Lung microvascular endothelial cell (primary cell): ENCODE results near the gene PCGF3. TPM values are rescaled to one million over a fixed set of nuclear protein-coding genes. Genes with fewer than 3 reads are reported as not detected.

Experiments
- DNase-seq, 2 donors: peaks; one replicate each; pipeline versions ENCODE4 v3.0.0 to v3.0.0-alpha.2; 2010; ENCODE audit warnings: low read depth in 2 of 2
- total RNA-seq: library from RNA; depleted of rRNA; stranded (reverse); fragments of >200 nt; gene quantifications from 2 replicates; pipeline ENCODE4 v1.2.1, GENCODE V29; 2014

The PCGF3 gene
- total RNA-seq, 1 donor from 2014 or later, result 47.8 TPM

DNA sequence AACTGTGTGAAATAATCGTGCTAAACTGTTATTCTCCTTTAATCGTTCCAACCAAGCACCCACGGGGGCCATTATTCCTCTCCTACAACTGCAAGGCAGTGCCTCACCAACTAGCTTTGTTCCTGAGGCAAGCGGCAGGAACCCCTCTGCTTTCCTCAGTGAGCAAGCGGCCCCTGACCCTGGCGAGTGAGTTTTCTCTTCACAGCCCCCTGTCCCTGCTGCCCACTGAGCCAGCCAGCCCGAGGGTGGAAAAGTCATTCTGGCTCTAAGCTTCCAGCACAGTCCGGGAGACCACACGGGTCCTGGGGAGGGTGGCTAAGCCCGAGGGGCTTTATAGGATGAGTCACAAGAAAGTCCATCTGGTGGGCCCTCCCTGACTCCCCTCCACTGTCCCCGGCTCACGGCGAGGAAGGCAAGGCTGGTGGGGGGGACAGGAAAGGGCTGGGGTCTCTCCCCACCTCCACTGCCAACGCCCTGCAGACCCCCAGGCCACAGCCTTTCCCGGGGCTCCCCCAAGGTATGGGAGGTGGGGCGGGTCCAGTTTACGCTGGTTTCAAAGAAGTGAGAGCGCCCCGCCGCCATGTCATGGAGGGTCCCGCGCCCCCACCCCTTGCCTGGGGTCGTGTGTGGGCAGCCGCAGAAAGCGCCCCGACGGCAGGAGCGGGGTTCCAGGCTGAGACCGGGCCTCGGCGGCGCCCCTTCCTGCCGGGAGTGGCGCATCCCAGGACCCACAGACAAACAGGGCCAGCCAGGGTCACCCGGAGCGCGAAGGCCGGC lies 75.3 kb downstream of the PCGF3 start:
- DNase-seq, result peak; percentile 29 to 33

DNA sequence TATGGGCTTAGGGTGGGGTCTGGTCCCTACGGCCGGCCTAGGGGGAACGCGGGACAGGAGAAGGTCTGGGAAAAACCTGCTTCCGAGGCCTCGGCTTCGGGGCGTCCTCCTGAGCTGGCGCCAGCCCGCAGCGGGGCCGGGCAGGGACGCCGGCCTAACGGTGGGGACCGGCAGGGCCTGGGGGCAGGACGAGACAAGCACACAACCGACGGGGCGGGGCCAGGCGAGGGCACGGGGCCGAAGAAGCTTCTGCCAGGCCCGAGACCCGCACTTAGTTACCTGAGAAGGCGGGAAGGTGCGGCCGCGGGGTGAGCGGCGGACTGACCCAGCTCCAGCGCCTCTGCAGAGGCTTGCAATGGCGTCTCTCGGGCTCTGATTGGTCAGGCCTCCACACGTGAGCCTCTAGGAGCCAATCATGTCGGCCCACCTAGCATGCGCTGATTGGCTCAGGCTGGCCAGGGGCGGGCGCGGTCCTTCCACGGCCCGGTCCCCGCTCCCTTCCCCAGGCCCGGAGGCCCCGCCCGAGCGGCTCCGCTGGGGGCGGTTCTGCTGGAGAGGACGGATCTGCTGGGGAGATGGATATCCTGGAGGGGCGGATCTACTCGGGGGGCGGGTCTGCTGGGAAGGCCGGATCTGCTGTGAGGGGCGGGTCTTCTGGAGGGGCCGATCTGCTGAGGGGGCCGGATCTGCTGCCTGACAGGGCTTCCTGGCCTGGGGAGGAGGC lies 76.0 kb downstream of the PCGF3 start:
- DNase-seq, result peak; percentile 99

DNA sequence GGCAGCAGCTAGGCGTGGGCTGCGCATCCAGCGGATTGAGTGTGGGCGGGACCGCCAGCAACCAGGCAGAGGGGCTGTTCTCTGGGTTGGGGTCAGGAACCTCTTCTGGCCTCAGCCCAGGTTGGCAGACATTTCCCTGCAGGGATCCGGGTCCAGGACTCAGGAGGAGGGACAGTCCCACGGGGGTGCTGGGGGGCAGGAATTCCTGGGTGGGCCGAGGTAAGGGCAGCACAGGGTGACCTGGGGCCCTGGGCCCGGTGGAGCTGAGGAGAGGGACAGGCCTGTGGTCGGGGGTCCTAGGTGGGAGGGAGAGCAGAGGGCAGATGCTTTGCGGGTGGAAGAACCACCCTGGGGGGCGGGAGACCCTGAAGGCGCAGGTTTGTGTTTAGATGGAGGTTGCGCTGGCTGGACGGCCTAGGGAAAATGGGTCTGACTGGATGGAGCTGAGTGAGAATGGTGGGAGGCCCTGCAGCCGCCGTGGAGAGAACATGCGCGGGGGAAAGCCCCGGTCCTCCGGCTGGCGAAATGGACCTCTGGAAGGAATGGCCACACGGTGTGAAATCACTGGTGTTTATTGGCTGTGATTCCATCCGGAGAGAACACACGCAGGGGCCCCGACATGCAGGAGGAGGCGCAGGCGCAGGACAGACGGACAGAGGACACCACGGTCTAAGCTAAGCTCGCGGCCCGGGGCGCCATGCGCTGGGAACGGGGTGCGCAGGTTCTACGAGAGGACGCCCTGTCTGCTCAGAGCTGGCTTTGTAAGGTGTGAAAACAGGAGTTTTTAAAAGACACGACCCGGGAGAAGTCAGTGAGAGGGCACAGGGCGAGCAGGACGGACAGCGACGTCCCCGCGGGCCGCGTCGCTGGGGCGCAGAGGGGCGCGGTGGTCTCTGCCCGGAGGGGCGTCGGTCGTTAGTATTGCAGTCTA lies 79.0 kb downstream of the PCGF3 start:
- no peak for DNase-seq

DNA sequence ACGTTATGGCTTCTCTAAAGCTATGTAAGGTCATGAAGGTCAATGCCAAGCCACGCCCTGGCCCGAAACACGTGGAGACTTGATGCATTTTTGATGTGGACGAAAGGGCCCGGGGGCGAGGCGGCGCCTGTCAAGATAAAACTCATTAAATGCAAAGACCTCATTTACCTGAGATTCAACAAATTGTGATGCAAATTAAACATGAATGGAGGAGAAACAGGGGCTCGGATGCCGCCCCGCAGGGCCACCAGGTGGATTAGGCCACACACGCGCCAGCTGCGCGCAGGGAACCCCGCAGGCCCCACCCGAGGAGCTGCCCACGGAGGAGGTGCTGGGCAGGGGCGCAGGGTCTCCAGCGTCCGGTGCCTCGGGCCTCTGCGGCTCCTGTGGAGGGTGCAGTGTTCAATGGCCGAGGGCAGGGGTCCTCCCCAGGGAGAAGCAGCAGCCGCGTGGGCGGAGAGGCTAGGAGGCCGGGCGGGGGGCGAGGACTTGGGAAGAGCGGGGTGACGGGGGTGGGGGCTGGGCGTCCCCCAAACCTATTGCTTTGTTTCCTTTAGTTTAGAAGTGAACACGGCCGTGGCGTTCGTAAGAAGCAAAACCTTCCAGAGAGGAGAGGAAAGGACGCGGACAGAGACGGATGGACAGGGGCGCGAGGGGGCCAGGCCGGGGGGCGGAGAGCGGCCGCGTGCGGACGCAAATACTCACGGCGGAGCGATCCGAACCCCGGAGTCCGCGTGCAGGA lies 79.9 kb downstream of the PCGF3 start:
- no peak for DNase-seq

DNA sequence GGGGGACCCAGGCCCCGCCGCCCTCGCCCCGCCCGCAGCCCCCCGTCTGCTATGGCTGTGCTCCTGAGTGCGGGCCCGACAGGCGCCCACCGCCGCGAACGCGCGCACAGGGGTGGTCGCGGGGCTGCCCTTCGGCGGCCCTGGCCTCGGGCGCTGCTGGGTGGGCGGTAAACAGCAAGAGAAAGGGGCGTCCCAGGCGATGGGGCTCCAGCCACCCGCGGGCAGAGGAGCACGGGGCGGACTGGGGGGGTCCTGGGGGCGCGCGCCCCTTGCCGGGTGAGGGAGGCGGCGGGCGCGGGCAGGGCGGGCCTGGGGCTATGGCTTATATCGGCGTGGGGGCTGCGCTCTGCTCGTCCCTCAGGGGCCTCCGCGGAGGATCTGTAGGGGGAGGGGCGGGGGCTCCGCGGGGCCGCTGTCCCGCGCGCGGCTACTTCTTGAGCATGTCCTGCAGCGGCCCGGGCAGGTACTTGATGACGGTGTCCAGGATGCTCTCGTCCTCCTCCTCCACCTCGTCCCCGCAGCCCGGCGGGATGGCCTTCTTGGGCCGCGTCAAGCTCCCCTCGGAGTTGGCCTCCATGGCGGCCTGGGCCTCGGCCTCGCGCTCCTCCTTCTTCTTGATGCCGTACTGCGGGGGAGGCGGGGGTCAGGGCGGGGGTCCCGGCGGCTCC lies 80.6 kb downstream of the PCGF3 start:
- DNase-seq, result no peak

DNA sequence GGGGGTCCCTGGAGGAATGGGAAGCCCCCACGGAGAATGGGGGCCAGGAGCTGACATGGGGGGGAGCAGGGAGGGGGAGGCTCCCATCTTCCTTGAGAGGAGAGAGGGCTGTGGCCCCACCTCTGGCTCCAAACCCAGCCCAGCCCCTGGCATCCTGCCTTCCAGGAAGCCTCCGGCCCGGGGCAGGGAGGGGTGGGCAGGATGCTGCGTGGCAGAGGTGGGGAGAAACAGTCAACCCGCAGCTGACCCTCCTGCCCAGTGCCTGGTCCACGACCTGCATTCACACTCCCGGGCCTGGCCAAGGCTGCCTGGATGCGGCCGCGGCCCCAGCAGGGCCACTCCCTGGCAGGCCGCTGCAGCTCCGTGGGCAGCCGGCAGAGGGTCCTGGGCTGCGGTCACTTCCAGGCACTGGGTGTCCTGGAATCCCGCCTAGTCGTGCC lies 81.2 kb downstream of the PCGF3 start:
- DNase-seq, result peak; percentile 32 to 61

DNA sequence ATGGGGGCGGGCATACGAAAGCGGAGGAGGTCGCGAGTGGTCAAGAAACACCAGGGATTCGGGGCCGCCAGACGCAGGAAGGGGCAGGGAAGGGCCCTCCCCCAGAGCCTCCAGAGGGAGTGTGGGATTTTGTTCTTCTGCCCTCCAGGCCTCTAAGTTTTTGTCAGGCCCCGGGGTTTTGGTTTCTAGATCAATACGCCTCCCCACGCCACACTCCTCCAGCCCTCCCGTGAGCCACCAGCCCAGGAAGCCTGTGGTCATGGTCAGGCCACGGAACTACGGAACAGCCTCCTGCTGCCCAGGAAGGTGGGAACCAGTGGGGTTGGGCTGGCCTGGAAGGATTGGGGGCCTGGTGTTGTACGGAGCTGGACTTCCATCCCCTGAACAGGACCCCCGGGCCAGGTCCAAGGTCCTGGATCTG lies 81.9 kb downstream of the PCGF3 start:
- no peak for DNase-seq

DNA sequence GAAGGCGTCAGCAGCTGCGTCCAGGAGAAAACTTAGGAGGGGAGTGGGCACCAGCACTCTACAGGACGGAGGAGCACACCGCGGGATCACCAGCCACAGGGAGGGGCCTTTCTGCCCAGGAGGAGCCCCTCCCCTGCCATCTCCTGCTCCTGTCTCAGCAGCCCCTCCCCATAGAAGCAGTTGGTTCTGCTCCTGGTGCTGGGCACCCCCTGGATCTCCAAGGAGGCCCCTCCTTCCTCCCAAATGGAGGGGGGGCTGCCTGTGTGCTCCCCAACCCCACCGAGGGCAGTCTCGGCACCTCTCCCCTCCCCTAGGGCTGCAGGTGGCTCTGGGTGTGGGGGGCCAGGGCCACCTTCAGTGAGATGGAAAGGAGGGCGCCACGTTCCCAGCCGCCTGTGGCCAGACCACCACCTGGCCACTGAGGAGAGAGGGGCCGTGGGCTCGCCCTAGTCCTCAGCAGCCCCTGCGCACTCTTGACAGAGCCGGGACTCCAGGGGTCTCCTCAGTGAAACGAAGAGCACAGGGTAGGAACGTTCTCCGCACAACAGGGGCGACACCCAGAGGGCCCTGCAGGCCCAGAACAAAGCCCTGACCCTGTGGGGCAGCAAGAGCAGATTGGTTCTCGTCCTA lies 82.5 kb downstream of the PCGF3 start:
- DNase-seq, result no peak

DNA sequence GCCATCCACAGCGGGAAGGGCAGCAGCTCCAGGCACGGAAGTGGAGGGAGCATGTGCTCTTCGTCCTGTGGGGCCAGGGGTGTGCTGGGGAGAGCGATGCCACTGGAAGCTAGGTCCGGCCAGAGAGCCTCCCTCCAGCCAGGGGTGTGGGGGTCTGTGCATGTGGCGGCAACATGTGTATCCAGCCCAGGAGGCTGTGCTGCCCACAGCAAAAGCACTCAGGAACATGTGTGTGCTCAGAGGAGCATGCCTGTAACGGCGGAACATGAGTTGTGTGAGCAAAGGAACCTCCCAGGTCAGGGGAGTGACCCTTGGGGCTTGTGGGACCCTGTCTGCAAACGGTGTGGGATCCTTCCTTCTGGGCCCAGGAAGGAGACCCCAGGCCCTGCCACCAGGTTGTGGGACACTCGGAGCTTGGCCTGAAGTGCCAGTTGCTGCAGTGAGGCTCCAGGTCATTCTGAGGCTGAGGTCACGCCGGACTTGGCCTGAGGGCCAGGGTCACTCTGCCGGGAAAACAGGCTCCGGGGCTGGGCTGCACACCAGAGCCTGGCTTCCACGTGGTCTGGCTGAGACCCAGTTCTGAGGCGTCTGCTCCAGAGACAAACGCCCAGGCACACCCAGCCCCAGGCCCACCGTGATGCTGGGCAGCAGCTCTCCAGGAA lies 83.1 kb downstream of the PCGF3 start:
- DNase-seq, result no peak

DNA sequence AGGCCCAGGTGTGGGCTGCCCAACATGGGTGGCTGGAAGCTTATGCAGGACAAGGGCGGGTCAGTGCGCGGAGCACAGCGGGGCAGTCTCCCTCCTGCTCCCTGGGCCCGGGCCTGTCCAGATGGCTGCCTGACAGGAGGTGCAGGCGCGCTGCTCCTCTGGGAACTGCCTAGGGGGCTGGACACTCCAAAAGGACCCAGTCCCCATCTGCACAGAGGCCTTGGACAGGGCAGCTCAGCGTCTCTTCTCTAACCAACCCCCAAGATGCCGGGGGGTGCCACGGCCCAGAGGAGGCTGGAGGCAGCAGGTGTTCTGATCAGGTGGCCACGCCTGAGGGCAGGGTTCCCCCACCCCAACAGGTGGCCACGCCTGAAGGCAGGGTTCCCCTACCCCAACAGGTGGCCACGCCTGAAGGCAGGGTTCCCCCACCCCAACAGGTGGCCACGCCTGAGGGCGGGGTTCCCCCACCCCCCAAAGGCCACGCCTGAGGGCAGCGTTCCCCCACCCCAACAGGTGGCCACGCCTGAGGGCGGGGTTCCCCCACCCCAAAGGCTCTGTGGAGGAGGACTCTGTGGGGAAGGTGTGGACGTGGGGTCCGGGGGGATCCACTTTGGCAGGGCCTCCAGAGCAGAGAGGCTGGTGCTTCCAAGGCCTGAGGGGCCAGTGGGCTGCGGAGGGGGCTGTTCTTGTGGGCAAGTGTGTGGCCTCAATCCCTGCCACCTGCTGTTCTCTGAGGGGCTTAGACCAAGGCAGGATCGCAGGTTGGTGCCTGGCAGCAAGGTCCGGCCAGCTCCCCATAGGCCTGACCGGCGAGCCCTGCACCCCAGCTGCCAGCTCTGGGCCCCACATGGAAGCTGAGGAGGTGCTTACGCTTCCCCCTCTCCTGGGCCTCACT lies 84.2 kb downstream of the PCGF3 start:
- no peak for DNase-seq

DNA sequence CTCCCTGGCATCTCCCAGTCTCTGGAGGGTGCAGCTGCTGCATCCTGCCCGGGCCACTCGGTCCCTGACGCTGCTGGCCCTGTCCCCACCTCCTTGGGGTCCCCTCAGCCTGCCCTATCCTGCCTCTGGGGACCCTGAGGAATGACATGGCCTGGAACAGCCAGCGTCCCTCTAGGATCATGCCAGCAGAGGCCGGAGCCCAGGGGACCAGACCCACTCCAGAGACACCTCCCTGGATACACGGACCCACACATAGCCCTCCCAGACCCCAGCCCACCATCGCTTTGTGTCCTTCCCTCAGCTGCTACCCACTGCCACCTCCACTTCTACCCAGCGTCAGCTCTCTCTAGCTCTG lies 84.8 kb downstream of the PCGF3 start:
- no peak for DNase-seq

DNA sequence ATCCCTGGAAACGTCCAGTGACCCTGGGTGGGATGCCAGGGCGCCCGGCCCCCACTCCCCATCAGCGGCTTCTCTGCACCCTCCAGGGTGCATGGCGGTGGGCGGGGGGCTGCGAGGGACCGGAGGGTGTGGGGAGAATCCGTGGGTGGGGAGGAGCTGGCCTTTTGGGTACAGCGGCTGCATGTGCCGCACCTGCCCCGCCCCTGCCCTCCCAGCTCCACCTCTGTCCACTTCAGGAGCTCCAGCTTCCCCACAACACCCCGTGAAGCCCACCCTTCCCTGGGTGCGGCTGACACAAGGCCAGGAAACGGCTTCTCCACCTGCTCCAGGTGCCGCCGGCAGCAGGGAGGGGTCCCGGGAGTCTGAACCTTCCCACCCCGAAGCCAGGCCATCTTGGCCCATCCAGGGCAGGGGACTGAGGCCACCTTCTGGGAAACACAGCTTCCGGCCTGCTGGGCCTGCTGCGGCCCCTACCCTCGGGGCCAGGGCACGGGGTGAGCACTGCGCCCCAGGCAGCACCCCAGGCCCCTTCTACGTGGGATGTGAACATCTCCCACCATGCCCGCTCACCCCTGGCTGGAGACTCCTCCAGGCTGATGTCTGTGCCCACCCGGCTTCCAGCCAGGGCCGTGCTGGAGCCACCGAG lies 85.7 kb downstream of the PCGF3 start:
- no peak for DNase-seq

DNA sequence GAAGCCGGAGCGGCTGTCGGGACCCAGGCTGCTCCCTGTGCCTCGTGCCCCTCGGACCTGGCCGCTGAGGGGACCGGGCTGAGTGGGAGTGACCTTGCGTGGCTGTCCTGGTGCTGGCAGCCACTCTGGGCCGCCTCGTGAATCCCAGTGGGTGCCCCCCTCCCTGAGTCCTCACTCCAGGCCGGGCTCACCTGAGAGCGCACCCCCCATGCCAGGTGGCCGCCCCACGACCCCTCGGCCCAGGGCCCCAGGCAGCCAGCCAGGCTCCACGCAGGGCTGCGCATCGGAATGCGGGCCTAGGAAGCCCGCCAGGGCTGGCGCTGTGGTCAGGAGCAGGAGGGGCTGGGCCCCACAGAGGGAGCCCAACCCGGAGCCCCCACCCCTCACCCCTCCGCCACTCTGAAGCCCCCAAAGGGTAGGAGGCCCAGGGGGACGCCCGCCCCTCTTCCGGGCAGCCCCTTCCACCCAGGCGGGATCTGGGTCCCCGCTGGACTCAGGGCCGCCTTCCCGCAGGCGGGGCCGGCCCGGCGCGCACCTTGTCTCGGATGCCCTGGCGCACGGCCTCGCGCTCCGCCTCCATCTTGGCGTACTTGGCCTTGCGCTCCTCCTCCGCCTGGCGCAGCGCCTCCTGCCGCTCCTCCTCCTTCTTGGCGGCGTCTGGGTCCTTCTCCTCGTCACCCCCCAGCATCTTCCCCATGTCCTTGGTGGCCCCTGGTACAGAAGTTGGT lies 86.4 kb downstream of the PCGF3 start:
- DNase-seq, result no peak

DNA sequence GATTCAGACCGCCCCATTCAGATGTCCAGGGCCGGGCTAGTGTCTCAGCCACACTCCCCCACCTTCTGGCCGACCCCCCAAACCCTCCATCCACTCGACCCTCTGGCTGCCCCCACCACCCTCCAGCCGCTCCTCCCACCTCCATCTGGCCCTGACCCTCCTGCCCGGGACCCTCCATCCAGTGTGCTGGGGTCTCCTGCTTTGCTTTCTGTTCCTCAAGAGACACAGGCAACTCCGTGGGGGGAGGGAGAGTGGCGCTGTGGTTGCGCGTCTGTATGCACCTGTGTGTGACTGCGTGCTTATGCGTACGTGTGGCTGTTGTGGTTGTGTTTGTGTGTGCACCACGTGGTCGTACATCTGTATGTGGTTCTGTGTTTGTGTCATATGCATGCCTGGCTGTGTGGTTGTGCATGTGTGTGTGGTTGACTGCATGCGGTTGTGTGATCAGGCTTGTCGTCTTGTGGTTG lies 87.0 kb downstream of the PCGF3 start:
- DNase-seq, result no peak

DNA sequence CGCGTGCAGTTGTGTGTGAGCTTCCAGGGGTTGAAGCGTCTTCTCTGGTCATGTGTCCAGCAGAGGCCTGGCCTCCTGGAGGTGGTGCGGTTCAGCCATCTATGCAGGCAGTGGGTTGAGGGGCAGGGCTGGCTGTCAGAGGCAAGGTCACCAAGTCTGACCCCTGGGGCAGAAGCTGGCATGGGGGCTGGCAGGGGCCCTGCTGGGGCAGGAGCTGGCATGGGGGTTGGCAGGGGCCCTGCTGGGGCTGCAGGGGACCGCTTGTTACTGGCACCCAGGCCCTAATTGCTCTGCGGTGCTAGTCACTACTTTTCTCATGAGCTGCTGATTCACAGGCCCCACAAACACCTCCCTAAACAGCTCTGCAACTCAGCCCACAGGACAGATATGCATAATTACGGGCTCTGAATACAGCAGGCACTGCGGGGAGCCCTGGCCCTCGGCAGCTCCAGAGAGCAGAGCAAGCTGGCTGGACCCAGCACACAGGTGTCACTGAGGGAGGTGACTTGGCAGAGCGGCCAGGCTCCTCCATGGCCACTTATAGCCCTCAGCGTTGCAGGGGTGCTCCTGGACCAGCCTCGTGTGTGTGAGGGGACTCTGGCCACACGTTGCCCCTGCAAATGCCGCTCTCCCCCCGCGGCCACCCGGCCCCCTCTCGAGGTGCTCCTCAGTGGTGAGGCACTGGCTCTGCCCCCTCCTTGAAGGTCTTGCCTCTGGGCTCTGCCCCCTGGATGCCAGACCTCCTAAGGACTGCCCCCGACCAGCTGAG lies 87.6 kb downstream of the PCGF3 start:
- no peak for DNase-seq

DNA sequence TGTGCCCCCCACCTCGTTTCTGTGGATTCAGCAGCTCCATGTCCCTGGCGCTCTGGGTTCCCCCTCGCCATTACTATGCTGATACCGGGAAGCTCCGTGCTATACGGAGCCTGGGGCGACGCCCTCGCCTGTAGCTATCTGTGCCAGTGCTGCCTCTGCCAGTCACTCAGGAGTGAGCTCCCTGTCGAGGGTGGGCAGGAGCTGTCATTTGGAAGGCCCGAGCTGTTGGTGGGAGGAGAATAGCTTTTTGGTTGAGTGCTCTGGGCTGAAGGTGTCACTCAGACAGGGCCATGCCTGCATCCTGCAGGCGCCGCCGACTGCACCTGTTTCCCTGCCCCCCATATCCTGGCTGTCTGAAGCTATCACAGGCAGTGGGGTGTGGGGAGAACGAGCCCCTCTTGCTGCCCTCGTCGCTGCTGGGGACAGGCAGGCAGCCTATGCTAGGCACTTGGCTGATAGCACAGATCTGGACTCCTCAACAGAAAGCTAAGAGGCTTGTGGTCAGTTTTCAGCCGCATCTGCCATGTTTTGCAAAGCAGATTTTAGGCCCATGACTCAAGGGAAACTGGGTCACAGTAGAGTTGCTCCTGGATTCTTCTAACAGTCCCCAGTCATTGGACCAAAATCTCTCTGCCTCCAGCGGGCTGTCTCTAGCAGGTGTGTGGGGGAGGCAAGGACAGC lies 88.4 kb downstream of the PCGF3 start:
- no peak for DNase-seq
